Colonic mucosa (tissue), 4 donors: ENCODE measurements around the gene ADGRD1. TPM values are rescaled to one million over a fixed set of nuclear protein-coding genes. Genes with fewer than 3 reads are reported as not detected.

Source experiments
- DNase-seq: peaks from one replicate; pipeline ENCODE4 v3.0.0-alpha.2; 2020
- H3K27ac ChIP-seq: fragments of 200-600 bp; one replicate; pipeline ENCODE4 v1.8.0; 2021
- H3K27me3 ChIP-seq: fragments of 200-600 bp; one replicate; pipeline ENCODE4 v1.8.0; 2021
- H3K36me3 ChIP-seq: fragments of 200-600 bp; one replicate; pipeline ENCODE4 v1.8.0; 2021
- H3K4me1 ChIP-seq: fragments of 200-600 bp; one replicate; pipeline ENCODE4 v1.8.0; 2021; ENCODE audit warnings: mild to moderate bottlenecking
- H3K4me3 ChIP-seq: fragments of 200-600 bp; one replicate; pipeline ENCODE4 v1.8.0; 2021
- H3K9ac ChIP-seq, 2 donors: one replicate each; pipeline ENCODE4 v1.7.0; 2013; ENCODE audit warnings: control low read depth in 2 of 2, low read depth in 2 of 2, low read length in 2 of 2
- H3K9me3 ChIP-seq: fragments of 200-600 bp; one replicate; pipeline ENCODE4 v1.8.0; 2021
- intact Hi-C: fragments of 100-400 bp; cut with DNase I; formaldehyde crosslinking; loops from one replicate; pipeline ENCODE4 v1.14.1; 2022
- total RNA-seq, 2 donors: library from RNA; stranded (reverse); fragmentation: NEBNext Ultra II Directional in 1 of 2; extraction: Animal tissue kit (Norgen Biotek cat#: 25700) in 1 of 2; gene quantifications; one replicate each; pipeline ENCODE4 v1.2.1, GENCODE V29; 2021
- TF ChIP-seq, protein P1 (sequence below): fragments of 200-600 bp; IDR thresholded peaks from one replicate; pipeline ENCODE4 v1.8.0; 2022; ENCODE audit warnings: antibody characterized with exemption, mild to moderate bottlenecking
- donor health status: healthy.
- donor health status: DM: no; HTN: no; CAD: no.
- donor health status: DM: no; HTN: no; CAD: no.

The ADGRD1 gene
- total RNA-seq, 2 donors from 2014 or later, result 3.5 to 3.6 TPM

DNA sequence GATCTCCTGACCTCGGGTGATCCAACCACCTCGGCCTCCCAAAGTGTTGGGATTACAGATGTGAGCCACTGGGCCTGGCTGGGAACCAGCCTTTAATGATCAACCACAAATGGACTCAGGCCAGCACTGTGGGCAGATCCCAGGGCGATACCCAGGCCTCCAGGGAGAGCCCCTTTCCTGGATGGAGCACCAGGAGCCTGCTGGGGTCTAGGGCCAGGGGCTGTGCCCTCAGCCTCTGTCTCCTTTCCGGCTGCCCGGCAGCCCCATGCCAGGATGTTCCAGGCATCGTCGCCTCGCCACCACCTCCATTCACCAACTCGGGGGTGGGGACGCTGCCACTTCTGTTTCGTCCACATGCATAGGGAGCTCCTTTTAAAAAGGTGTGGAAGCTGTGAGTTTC lies 2.3 kb downstream of the ADGRD1 start:
- no peak for DNase-seq
- H3K4me3 ChIP-seq, result no peak overlapping the region
- intact Hi-C loops, result no loop called here
- H3K27ac ChIP-seq, result no peak overlapping the region
- no peaks in the 10 kb centered on the region for H3K4me1 ChIP-seq
- no peaks in the 10 kb centered on the region for H3K27me3 ChIP-seq
- no peaks in the 10 kb centered on the region for H3K9me3 ChIP-seq
- TF ChIP-seq, protein P1, sequence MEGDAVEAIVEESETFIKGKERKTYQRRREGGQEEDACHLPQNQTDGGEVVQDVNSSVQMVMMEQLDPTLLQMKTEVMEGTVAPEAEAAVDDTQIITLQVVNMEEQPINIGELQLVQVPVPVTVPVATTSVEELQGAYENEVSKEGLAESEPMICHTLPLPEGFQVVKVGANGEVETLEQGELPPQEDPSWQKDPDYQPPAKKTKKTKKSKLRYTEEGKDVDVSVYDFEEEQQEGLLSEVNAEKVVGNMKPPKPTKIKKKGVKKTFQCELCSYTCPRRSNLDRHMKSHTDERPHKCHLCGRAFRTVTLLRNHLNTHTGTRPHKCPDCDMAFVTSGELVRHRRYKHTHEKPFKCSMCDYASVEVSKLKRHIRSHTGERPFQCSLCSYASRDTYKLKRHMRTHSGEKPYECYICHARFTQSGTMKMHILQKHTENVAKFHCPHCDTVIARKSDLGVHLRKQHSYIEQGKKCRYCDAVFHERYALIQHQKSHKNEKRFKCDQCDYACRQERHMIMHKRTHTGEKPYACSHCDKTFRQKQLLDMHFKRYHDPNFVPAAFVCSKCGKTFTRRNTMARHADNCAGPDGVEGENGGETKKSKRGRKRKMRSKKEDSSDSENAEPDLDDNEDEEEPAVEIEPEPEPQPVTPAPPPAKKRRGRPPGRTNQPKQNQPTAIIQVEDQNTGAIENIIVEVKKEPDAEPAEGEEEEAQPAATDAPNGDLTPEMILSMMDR, result no peak
- H3K36me3 ChIP-seq, result no peaks in the 10 kb centered on the region
- no peak overlapping the region for H3K9ac ChIP-seq

DNA sequence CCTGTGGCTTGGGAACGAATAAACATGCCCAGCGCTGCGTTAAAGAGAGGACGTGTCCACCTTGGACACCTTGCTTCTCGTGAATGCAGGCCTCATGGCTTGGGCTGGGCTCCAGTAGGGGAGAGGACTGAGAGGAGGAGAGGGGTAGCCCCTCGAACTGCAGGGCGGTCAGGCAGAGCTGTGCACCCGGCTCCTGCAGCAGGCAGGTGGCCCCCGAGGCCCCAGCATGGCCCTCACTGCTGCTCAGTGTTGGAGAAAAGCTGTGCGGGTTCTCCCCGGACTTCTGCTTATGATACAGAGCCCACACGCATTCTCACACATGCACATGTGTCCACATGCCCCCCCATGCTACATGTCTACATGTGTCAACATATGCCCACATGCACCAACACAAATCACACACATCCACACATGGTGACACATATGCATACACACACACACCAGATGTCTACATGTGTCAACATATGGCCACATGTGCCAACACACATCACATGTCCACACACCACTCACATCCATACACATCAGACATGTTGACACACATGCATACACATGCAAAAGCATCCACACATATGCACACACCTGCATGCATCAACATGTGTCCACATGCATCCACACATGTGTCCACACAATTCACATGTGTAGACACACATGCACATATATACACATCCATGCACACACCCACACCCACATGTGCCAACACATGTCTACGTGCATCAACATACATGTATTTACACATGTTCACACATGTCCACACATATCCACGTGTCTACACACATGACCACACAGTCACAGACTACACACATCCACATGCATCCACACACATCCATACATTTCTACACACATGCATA lies 3.0 kb downstream of the ADGRD1 start:
- intact Hi-C loops, result no loop called here
- DNase-seq, result no peak
- Histone ChIP-seq H3K4me1 (no peaks in the 10 kb centered on the region), H3K9me3 (no peaks in the 10 kb centered on the region), H3K9ac (no peak overlapping the region), H3K27ac (no peak overlapping the region), H3K4me3 (no peak overlapping the region), H3K36me3 (no peaks in the 10 kb centered on the region), H3K27me3 (no peaks in the 10 kb centered on the region)
- TF ChIP-seq, protein P1, result no peak

DNA sequence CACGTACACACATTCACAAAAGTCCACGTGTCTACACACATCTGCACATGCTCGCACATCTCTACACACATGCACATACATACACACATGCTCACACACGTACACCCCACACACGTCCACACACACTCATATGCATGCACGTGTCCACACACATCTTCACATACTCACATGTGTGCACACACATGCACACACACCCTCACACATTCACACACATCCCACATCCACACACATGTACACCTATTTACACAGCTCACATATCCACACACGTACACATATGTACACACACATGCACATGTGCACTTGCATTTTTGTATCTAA lies 3.6 kb downstream of the ADGRD1 start:
- H3K9ac ChIP-seq, result no peak overlapping the region

DNA sequence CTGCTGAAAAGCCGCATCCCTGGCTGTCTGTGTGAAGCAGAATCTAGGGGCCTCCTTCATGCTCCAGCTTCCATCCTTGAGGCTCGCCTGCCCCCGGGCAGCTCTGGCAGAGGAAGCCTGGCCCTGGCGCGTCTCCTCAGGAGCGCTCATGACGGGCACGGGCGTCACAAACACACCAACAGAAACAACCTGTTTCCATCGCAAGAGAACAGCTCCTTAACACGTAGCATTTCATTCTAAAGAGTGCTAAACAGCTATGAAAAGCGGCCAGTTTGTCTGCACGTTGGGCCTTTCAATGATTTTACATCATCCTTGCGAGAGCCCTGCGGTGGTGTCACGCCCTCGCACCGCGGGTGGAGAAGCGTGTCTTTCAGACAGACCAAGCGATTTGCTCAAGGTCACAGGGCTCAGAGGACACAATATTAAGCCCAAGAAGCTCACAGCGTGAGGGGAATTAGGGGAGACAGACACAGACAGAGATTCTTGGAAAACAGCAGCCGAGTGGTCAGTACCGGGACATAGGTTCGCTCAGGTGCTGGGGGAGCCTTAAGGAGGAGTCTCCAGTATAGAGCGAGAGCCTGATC lies 4.9 kb downstream of the ADGRD1 start:
- intact Hi-C loops, result no loop called here
- H3K9me3 ChIP-seq, result no peaks in the 10 kb centered on the region
- H3K4me1 ChIP-seq, result no peaks in the 10 kb centered on the region
- DNase-seq, result no peak
- H3K27me3 ChIP-seq, result no peaks in the 10 kb centered on the region
- no peaks in the 10 kb centered on the region for H3K36me3 ChIP-seq
- TF ChIP-seq, protein P1, result no peak
- no peak overlapping the region for H3K4me3 ChIP-seq
- H3K9ac ChIP-seq, result no peak overlapping the region
- no peak overlapping the region for H3K27ac ChIP-seq

More for the DNA sequence above, 3.6 kb downstream of the ADGRD1 start:
- no peak overlapping the region for H3K27ac ChIP-seq
- intact Hi-C loops, result no loop called here
- TF ChIP-seq, protein P1, result no peak
- no peaks in the 10 kb centered on the region for H3K4me1 ChIP-seq
- H3K4me3 ChIP-seq, result no peak overlapping the region
- H3K36me3 ChIP-seq, result no peaks in the 10 kb centered on the region
- DNase-seq, result no peak
- no peaks in the 10 kb centered on the region for H3K9me3 ChIP-seq
- no peaks in the 10 kb centered on the region for H3K27me3 ChIP-seq

DNA sequence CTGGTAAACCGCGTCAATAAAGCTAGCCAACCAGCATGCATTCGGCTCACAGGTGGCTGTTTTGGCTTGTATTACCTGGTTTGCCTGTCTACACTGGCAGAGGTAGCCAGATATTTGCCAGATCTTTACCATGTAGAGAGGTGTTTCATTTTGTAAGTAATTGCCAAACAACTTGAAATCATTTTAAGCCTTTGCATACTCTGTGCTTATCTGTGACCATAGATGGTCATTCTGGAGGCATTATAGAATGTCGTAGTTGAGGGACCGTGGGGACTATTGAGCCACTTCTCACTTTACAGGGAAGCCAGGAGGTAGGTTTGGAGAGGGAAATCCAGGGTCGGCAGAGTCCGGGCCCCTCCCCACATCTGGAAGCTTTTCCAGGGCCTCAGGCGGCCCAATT lies 5.9 kb downstream of the ADGRD1 start:
- no peak for DNase-seq
- no peak overlapping the region for H3K4me3 ChIP-seq
- no peaks in the 10 kb centered on the region for H3K9me3 ChIP-seq
- intact Hi-C loops, result no loop called here
- TF ChIP-seq, protein P1, result no peak
- no peak overlapping the region for H3K9ac ChIP-seq
- no peak overlapping the region for H3K27ac ChIP-seq
- H3K36me3 ChIP-seq, result no peaks in the 10 kb centered on the region
- no peaks in the 10 kb centered on the region for H3K4me1 ChIP-seq
- H3K27me3 ChIP-seq, result no peaks in the 10 kb centered on the region
